Cardiac muscle cell (in vitro differentiated cells and primary cell): ENCODE data around the gene UBXN11. TPM values are rescaled to one million over a fixed set of nuclear protein-coding genes. Genes with fewer than 3 reads are reported as not detected.
"Not testable (repeated sequence)": the region's sequence is repeated elsewhere in the genome, so short reads cannot be mapped to it uniquely, and the experiment has no call there.

Experiments used
- DNase-seq, 2 donors: peaks; one replicate each; pipeline versions ENCODE4 v3.0.0 to v3.0.0-alpha.2; 2010 to 2017; ENCODE audit warnings: low read depth in 1 of 2, low spot score in 1 of 2
- H3K27ac ChIP-seq: fragments of 200-600 bp; sonication (generic); 2 replicates; pipeline ENCODE4 v1.5.1; 2016
- H3K27me3 ChIP-seq: fragments of 200-600 bp; sonication (generic); 2 replicates; pipeline ENCODE4 v1.6.0; 2016; ENCODE audit warnings: control low read depth
- H3K36me3 ChIP-seq: fragments of 200-600 bp; sonication (generic); 2 replicates; pipeline ENCODE4 v1.5.1; 2016; ENCODE audit warnings: control low read depth
- H3K4me1 ChIP-seq: fragments of 200-600 bp; sonication (generic); 2 replicates; pipeline ENCODE4 v1.8.1; 2017; ENCODE audit warnings: low read depth, mild to moderate bottlenecking, mixed run types
- H3K4me3 ChIP-seq: fragments of 200-600 bp; sonication (generic); 2 replicates; pipeline ENCODE4 v1.5.1; 2016; ENCODE audit warnings: mild to moderate bottlenecking
- H3K9me3 ChIP-seq: fragments of 200-600 bp; sonication (generic); 2 replicates; pipeline ENCODE4 v1.5.1; 2017; ENCODE audit warnings: low read depth, mild to moderate bottlenecking, control low read depth
- CTCF ChIP-seq: IDR thresholded peaks from 2 replicates; pipeline ENCODE4 v1.5.1; 2012; ENCODE audit warnings: low read depth, mild to moderate bottlenecking, low read length
- polyA plus RNA-seq: library from polyadenylated mRNA; unstranded; fragments of >200 nt; fragmentation: Nextera tagmentation; extraction: Ambion mirVana; gene quantifications from 2 replicates; pipeline ENCODE4 v1.2.1, GENCODE V29; 2016
- total RNA-seq: library from RNA; depleted of rRNA; stranded (reverse); fragments of >200 nt; gene quantifications from 2 replicates; pipeline ENCODE4 v1.2.3, GENCODE V29; 2016

UBXN11 gene
- total and polyA plus RNA-seq, 2 experiments from 2014 or later = 21.1 to 41.3 TPM

DNA sequence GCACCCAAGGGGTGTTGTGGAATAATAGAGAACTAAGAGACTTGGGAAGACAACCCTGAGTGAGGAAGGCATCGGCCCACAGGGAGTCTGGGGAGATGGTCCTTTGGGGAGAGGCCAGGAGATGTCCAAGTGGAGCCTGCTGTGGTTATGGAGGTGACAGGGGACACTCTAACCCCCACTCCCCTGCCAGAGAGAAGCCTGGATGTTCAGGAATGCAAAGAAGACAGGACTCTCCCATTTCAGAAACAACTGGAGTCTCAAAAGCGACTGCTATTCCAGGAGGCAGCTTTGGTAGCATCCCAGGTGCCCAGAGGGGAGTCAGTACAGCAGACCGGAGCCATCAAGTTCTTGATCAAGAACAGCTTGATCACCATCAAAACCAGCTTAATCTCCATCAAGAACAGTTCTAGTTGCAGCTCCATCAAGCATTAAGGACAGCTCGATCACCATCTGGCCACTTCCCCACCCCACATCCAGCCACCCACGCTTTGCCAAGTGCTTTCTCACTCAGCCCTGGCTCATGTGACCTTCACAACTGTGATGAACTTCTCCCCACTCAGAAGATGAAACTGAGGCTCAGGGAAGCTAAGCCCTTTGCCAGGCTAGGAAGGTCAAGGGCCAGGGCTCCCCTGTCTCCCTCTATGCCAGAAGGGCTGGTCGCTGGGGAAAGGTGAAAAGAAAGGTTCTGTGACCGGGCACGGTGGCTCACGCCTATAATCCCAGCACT is 12.1 kb upstream of the UBXN11 start:
- Histone ChIP-seq H3K27me3 (no peaks in the 10 kb centered on the region), H3K27ac (no peak overlapping the region)

DNA sequence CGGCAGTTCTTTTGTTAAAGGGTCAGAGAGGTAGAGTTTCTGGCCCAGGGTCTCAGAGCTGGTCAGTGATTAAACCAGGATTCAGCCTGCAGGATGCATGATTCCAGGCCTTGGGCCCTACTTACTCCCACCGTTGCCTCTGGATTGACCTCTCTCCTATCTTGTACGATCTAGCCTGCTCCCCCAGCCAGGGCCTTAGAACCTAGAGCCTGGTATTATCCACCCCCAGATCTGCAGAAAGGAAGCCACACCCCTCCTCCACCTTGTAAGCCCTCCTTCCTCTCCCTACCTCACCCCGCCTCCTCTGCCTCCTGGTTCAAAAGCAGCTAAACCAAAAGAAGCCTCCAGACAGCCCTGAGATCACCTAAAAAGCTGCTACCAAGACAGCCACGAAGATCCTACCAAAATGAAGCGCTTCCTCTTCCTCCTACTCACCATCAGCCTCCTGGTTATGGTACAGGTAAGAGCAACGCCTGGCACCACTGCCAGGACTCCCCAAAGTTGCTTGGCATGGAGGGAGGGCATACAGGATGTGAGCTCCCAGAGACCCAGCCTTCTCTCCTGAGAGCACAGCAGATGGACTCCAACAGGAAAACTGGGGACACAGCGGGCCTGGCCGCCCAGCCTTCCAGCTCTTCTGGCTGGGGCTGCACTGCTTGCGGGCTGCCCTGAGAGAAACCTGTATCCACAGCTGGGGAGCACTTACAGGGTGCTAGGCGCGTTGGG is 11.3 kb upstream of the UBXN11 start, which contains the start of gene CD52:
Gene CD52 (plus strand): TSS at position 347 of the 726 bp plus-strand sequence. CDS start 60 bp downstream, at position 407.
- Histone ChIP-seq H3K36me3 (no peaks in the 10 kb centered on the region), H3K4me1 (no peaks in the 10 kb centered on the region), H3K9me3 (no peaks in the 10 kb centered on the region), H3K27ac (no peak within 1 kb of the TSS), H3K27me3 (no peaks in the 10 kb centered on the region), H3K4me3 (no peak within 1 kb of the TSS)
- no peak for DNase-seq
- TF ChIP-seq CTCF = no peak

More for the DNA sequence above, 12.1 kb upstream of the UBXN11 start:
- H3K4me3 ChIP-seq = no peak overlapping the region
- H3K36me3 ChIP-seq = no peaks in the 10 kb centered on the region
- TF ChIP-seq CTCF = no peak
- H3K9me3 ChIP-seq = no peaks in the 10 kb centered on the region
- no peaks in the 10 kb centered on the region for H3K4me1 ChIP-seq
- DNase-seq = no peak

- H3K4me3 ChIP-seq = no peak overlapping the region
- H3K36me3 ChIP-seq = no peaks in the 10 kb centered on the region
- H3K4me1 ChIP-seq = no peaks in the 10 kb centered on the region
- DNase-seq = no peak
- no peaks in the 10 kb centered on the region for H3K9me3 ChIP-seq
- H3K27me3 ChIP-seq = no peaks in the 10 kb centered on the region
- no peak for TF ChIP-seq CTCF
- no peak overlapping the region for H3K27ac ChIP-seq
These were observed 10.7 kb upstream of the UBXN11 start for GRCh38 chr1:26317146-26317545.

DNA sequence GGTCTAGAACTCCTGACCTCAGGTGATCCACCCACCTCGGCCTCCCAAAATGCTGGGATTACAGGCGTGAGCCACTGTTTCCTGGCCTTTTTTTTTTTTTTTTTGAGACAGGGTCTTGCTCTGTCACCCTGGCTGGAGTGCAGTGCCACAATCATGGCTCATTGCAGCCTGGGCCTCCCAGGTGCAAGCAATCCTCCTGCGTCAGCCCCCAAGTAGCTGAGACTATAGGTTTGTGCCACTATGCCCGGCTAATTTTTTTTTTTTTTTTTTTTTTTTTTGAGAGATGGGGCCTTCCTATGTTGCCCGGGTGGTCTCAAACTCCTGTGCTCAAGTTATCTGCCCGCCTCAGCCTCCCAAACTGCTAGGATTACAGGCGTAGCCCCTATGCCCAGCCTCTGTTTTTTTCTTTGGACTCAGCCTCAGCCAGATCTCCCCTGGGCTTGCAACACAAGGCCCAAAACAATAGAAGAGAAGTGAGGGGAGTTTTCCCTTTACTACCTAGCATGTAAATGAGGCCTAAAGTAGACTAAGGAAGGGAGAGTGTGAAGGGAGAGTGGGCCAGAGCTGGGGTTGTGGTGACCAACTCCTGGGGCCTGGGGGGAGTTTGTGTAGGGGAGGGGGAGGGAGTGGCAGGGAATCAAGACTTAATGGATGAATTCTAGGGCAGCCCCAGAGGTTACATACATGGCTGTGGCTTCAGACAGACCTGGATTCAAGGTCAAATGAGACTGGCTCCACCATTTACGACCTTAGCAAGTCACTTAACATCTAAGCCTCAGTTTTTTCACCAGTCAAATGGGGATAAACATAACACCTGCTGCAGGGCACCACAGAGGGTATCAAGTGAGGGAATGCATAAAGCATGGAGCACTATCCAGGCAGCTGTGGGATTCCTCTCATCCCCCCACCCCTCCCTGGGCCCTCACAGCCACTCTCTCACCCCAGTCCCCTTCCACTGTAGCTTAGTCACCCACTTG is 9.7 kb upstream of the UBXN11 start:
- Histone ChIP-seq H3K27me3 (no peaks in the 10 kb centered on the region), H3K4me1 (no peaks in the 10 kb centered on the region), H3K27ac (no peak overlapping the region), H3K36me3 (no peaks in the 10 kb centered on the region), H3K4me3 (no peak overlapping the region), H3K9me3 (no peaks in the 10 kb centered on the region)
- no peak for TF ChIP-seq CTCF
- DNase-seq = no peak

GRCh38 chr1:26314501-26314900 is 8.1 kb upstream of the UBXN11 start:
- Histone ChIP-seq H3K9me3 (no peaks in the 10 kb centered on the region), H3K27ac (no peak overlapping the region), H3K4me1 (no peaks in the 10 kb centered on the region), H3K4me3 (no peak overlapping the region), H3K36me3 (no peaks in the 10 kb centered on the region), H3K27me3 (no peaks in the 10 kb centered on the region)
- TF ChIP-seq CTCF = no peak
- no peak for DNase-seq

DNA sequence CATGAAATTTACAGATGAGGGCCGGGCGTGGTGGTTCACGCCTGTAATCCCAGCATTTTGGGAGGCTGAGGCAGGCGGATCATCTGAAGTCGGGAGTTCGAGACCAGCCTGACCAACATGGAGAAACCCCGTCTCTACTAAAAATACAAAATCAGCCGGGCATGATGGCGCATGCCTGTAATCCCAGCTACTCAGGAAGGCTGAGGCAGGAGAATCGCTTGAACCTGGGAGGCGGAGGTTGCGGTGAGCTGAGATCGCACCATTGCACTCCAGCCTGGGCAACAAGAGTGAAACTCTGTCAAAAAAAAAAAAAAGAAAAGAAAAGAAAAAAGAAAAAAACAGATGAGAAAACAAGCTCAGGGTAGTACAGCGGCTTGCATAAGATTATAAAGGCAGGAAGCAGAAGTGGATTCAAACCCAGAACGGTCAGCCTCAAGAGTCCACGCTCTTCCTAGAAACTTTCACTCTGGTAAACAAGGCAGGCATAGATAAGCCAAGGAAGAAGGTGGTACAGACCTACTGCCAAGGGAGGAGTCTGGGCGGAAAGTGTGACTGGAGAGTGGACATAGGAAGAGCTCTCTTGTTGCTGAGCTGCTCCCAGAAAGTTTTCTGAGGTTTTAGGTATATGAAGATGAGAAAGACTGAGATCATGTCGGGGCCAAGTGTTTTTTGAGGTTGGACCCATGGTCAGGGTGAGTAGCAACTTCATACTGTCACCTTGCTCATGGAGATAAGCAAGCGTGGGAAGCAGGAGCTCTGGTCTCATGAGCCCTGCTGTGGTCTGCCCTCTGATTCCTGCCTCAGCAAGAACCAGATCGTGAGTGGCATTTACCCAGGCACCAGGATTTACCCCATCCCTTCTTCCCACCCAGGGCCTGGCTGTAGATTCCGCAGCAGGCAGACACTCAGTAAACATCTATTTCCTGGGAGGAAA is 1.8 kb upstream of the UBXN11 start:
- not testable (repeated sequence) for H3K9me3 ChIP-seq, H3K27me3 ChIP-seq, DNase-seq, H3K4me1 ChIP-seq, H3K27ac ChIP-seq, H3K4me3 ChIP-seq, H3K36me3 ChIP-seq
